ENCODE measurements around the gene CALML4. TPM values are rescaled to one million over a fixed set of nuclear protein-coding genes. Genes with fewer than 3 reads are reported as not detected.

Gene CALML4
- total and polyA plus RNA-seq, 4 donors = 10.4 to 21.7 (median 14.4) TPM

DNA sequence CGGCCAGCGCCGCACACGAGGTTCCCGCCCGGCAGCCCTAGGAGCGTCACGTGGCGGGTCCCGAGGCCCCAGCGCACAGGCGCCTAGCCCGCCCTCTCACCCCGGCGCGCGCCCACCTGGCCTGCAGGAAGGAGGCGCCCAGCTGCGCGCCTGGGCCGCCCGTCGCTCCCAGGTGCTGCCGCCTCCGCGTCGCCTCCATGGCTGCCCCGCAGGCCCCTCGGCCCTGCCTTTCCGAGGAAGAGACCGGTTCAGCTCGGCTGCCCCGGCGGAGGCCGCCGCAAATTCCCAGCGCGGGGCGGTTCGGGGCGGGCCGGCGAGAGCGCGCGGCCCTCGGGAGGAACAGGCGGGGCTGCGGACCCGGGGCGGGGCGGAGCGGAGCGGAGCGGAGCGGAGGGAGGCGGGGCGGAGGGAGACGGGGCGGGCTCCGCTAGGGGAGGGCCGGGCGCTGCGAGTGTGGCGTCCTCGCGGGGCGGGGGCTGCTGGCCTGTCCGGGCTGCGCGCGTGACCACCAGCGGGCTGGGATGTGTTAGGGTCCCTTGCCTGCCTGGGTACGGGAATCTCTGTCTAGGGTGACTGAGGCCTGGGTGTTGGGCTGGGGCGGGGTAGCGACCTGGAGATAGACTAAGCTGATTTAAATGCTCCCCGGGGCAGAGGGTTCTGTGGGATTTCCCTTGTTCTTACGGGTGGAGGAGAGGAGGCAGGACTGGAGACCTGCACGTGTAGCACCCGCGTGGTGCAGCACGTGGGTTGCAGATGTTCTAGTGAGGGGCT lies 24.4 kb upstream of the CALML4 start, which contains the start of gene CLN6:
Gene CLN6 (minus strand): TSS at position 343 of the 771 bp plus-strand sequence. CDS start 144 bp downstream, at position 199.
- H3K27ac ChIP-seq (ENCODE audit: low read depth in 1 of 2, low read length in 1 of 2) = peak within 1 kb of the TSS; percentile 82 to 89
- peak within 1 kb of the TSS; percentile 84 for H3K4me3 ChIP-seq
- H3K27me3 ChIP-seq (ENCODE audit: control insufficient read depth in 3 of 3, insufficient read depth in 3 of 3, low read length in 2 of 3) = no peaks in the 10 kb centered on the region
- no peaks in the 10 kb centered on the region for H3K36me3 ChIP-seq (ENCODE audit: control insufficient read depth in 4 of 4, insufficient read depth in 4 of 4, low read length in 4 of 4)
- ATAC-seq (ENCODE audit: insufficient read depth, low FRiP score) (peak; percentile 97), DNase-seq (peak; percentile 85 to 92 (median 90))
- TF ChIP-seq, protein P1, sequence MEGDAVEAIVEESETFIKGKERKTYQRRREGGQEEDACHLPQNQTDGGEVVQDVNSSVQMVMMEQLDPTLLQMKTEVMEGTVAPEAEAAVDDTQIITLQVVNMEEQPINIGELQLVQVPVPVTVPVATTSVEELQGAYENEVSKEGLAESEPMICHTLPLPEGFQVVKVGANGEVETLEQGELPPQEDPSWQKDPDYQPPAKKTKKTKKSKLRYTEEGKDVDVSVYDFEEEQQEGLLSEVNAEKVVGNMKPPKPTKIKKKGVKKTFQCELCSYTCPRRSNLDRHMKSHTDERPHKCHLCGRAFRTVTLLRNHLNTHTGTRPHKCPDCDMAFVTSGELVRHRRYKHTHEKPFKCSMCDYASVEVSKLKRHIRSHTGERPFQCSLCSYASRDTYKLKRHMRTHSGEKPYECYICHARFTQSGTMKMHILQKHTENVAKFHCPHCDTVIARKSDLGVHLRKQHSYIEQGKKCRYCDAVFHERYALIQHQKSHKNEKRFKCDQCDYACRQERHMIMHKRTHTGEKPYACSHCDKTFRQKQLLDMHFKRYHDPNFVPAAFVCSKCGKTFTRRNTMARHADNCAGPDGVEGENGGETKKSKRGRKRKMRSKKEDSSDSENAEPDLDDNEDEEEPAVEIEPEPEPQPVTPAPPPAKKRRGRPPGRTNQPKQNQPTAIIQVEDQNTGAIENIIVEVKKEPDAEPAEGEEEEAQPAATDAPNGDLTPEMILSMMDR (IDR thresholded peaks at IDR 0.05; ENCODE audit: control extremely low read depth, extremely low read depth) = no peak
- 1% methylated on average over 45 to 82 of the region's 82 CpGs for WGBS, 2 donors
- H3K9me3 ChIP-seq (ENCODE audit: control insufficient read depth in 4 of 4, insufficient read depth in 3 of 4, low read length in 3 of 4) = no peaks in the 10 kb centered on the region
- H3K9ac ChIP-seq (ENCODE audit: insufficient read depth in 1 of 2, low read length in 2 of 2) = peak within 1 kb of the TSS; percentile 44 to 49
- H3K4me1 ChIP-seq (ENCODE audit: control insufficient read depth in 5 of 5, insufficient read depth in 5 of 5, low read length in 5 of 5) = peaks cover 3 to 39% (median 6%) of the 10 kb centered on the region in 5 donors

DNA sequence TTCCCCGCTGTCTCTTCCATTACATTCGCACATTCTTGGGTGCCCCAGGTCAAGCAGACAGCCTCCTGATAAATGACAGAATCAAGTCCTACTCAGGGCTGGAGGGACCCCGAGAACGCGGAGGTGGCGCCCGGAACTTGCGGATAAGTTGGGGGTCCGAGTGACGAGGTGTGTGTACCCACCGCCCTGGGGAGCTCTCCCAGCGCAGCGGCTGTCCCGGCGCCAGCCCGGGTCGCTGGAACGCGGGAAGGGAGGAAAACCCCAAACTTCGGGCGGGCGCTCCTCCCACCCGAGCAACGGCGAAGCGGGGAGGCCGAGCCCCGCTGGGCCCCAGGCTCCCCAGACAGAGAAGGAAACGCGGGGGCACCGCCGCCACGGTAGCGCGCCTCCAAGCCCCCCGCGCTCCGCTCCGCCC lies 23.8 kb upstream of the CALML4 start:
- TF ChIP-seq, protein P1 (IDR thresholded peaks at IDR 0.05; ENCODE audit: control extremely low read depth, extremely low read depth) = no peak
- Histone ChIP-seq H3K4me1 (ENCODE audit: control insufficient read depth in 5 of 5, insufficient read depth in 5 of 5, low read length in 5 of 5) (peaks cover 3 to 34% (median 6%) of the 10 kb centered on the region in 5 donors), H3K4me3 (peak overlapping the region; percentile 84), H3K27me3 (ENCODE audit: control insufficient read depth in 3 of 3, insufficient read depth in 3 of 3, low read length in 2 of 3) (no peaks in the 10 kb centered on the region), H3K36me3 (ENCODE audit: control insufficient read depth in 4 of 4, insufficient read depth in 4 of 4, low read length in 4 of 4) (no peaks in the 10 kb centered on the region), H3K9ac (ENCODE audit: insufficient read depth in 1 of 2, low read length in 2 of 2) (peak overlapping the region in 1 of 2 donors; percentile 44), H3K27ac (ENCODE audit: low read depth in 1 of 2, low read length in 1 of 2) (peak overlapping the region; percentile 82 to 89), H3K9me3 (ENCODE audit: control insufficient read depth in 4 of 4, insufficient read depth in 3 of 4, low read length in 3 of 4) (no peaks in the 10 kb centered on the region)
- DNase-seq (no peak), ATAC-seq (ENCODE audit: insufficient read depth, low FRiP score) (peak; percentile 2)
- WGBS, 2 donors = 0% methylated on average over 26 to 39 of the region's 39 CpGs

DNA sequence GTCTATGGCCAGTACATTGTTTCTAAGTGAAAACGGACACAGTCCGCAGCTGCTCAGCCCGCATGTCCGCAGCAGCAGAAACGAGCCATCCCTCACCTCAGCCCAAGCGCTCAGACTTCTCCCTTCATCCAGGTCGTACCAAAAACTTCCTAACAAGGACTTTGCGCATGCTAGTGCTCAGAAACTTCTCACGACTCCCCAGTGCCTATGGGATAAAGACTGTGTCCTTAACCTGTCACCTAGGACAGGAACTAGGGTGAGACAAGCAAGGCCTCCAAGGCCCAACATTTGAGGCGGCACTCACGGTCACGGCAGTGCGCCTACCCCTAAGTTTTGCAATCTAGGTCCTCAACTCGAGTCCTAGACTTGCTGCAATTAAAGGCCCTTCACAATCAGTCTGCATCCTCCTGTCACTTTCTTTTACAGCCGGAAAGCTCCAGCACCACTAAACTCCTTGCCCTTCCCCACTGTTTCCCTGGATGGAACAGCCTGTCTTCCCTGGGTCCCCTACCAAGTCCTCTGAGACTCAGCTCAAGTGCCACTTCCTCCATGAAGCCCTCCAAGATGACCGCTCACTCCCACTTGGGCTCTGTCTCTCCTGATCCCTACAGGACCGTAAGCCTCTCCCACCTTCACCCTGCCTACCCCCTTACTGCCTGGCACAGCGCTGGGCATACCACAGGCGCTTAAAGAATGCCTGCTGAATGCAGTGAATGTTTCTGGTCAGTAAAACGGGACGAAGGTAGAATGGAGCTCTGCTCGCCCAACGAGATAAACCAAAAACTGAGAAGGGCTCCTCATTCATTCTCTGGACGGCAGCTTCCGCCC lies 23.2 kb upstream of the CALML4 start:
- ATAC-seq (ENCODE audit: insufficient read depth, low FRiP score) (no peak), DNase-seq (peak in 1 of 3 donors; percentile 16)
- peak overlapping the region in 1 of 2 donors; percentile 44 for H3K9ac ChIP-seq (ENCODE audit: insufficient read depth in 1 of 2, low read length in 2 of 2)
- peaks cover 3 to 27% (median 6%) of the 10 kb centered on the region in 5 donors for H3K4me1 ChIP-seq (ENCODE audit: control insufficient read depth in 5 of 5, insufficient read depth in 5 of 5, low read length in 5 of 5)
- no peak overlapping the region for H3K27ac ChIP-seq (ENCODE audit: low read depth in 1 of 2, low read length in 1 of 2)
- no peaks in the 10 kb centered on the region for H3K9me3 ChIP-seq (ENCODE audit: control insufficient read depth in 4 of 4, insufficient read depth in 3 of 4, low read length in 3 of 4)
- H3K27me3 ChIP-seq (ENCODE audit: control insufficient read depth in 3 of 3, insufficient read depth in 3 of 3, low read length in 2 of 3) = no peaks in the 10 kb centered on the region
- H3K4me3 ChIP-seq = peak overlapping the region; percentile 84
- TF ChIP-seq, protein P1 (IDR thresholded peaks at IDR 0.05; ENCODE audit: control extremely low read depth, extremely low read depth) = no peak
- H3K36me3 ChIP-seq (ENCODE audit: control insufficient read depth in 4 of 4, insufficient read depth in 4 of 4, low read length in 4 of 4) = no peaks in the 10 kb centered on the region
- WGBS, 2 donors = 37 to 41% methylated on average over 25 of the region's 25 CpGs

Data from lung (tissue), 12 donors.